ENCODE results near the gene FMR1.

The FMR1 gene

GRCh38 chrX:147916375-147916968, 4.8 kb downstream of the FMR1 start (continued):
- TF ChIP-seq ISL1 (CRISPR knock-in tag; IDR thresholded peaks at IDR 0.05) (no peak), ZNF8 (CRISPR knock-in tag; IDR thresholded peaks at IDR 0.05) (no peak), CSDC2 (CRISPR knock-in tag; IDR thresholded peaks at IDR 0.05) (no peak), ZNF565 (CRISPR knock-in tag; conservative IDR thresholded peaks at IDR 0.05; ENCODE audit: low read depth) (no peak), PATZ1 (CRISPR knock-in tag; IDR thresholded peaks at IDR 0.05; ENCODE audit: borderline replicate concordance) (no peak), ARNTL (CRISPR knock-in tag; IDR thresholded peaks at IDR 0.05; ENCODE audit: borderline replicate concordance, low read depth) (no peak), OSR1 (CRISPR knock-in tag; IDR thresholded peaks at IDR 0.05) (no peak), ZC3H10 (CRISPR knock-in tag; IDR thresholded peaks at IDR 0.05) (no peak)

- TF ChIP-seq ISL1 (CRISPR knock-in tag; IDR thresholded peaks at IDR 0.05) (no peak), ZNF70 (CRISPR knock-in tag; IDR thresholded peaks at IDR 0.05) (no peak), CSRNP3 (CRISPR knock-in tag; IDR thresholded peaks at IDR 0.05) (no peak)
- no peak for ATAC-seq
Observed at GRCh38 chrX:147917700-147918695, 6.3 kb downstream of the FMR1 start.

- ATAC-seq: no peak
- TF ChIP-seq CSRNP3 (CRISPR knock-in tag; IDR thresholded peaks at IDR 0.05): no peak
- TF ChIP-seq ZFP3 (CRISPR knock-in tag; IDR thresholded peaks at IDR 0.05): no peak
- TF ChIP-seq SNAI2 (CRISPR knock-in tag; IDR thresholded peaks at IDR 0.05): no peak
- no peak for TF ChIP-seq ARNTL (CRISPR knock-in tag; IDR thresholded peaks at IDR 0.05; ENCODE audit: borderline replicate concordance, low read depth)
- TF ChIP-seq ZFP30 (CRISPR knock-in tag; IDR thresholded peaks at IDR 0.05): no peak
- TF ChIP-seq ZNF8 (CRISPR knock-in tag; IDR thresholded peaks at IDR 0.05): no peak
- TF ChIP-seq ZNF70 (CRISPR knock-in tag; IDR thresholded peaks at IDR 0.05): no peak
- no peak for TF ChIP-seq ZNF565 (CRISPR knock-in tag; conservative IDR thresholded peaks at IDR 0.05; ENCODE audit: low read depth)
- TF ChIP-seq ESRRG (CRISPR knock-in tag; IDR thresholded peaks at IDR 0.05): no peak
- TF ChIP-seq PATZ1 (CRISPR knock-in tag; IDR thresholded peaks at IDR 0.05; ENCODE audit: borderline replicate concordance): no peak
- no peak for TF ChIP-seq TOX (CRISPR knock-in tag; IDR thresholded peaks at IDR 0.05; ENCODE audit: borderline replicate concordance)
- no peak for TF ChIP-seq CSDC2 (CRISPR knock-in tag; IDR thresholded peaks at IDR 0.05)
- no peak for TF ChIP-seq GLIS3 (CRISPR knock-in tag; IDR thresholded peaks at IDR 0.05)
- TF ChIP-seq CREB5 (CRISPR knock-in tag; IDR thresholded peaks at IDR 0.05; ENCODE audit: low read depth): no peak
- TF ChIP-seq ZC3H10 (CRISPR knock-in tag; IDR thresholded peaks at IDR 0.05): no peak
- no peak for TF ChIP-seq TSHZ2 (CRISPR knock-in tag; IDR thresholded peaks at IDR 0.05)
- no peak for TF ChIP-seq POU6F1 (CRISPR knock-in tag; IDR thresholded peaks at IDR 0.05; ENCODE audit: borderline replicate concordance, low read depth)
Observed at GRCh38 chrX:147920161-147920666, 8.5 kb downstream of the FMR1 start.

All from SK-N-SH treated with all-trans-retinoic acid at 6 μM for 48 hours (cell line).